HTERT RPE-1 (cell line): Measurements from ENCODE around the gene NGDN.
"Not testable (repeated sequence)": the region's sequence is repeated elsewhere in the genome, so short reads cannot be mapped to it uniquely, and the experiment has no call there.

Source experiments
- in situ Hi-C: fragments of 300-500 bp; cut with MboI; formaldehyde crosslinking; loops from 4 replicates; pipeline ENCODE4 v1.14.3; 2020; ENCODE audit warnings: low sequenced_read_pairs

Gene NGDN

DNA sequence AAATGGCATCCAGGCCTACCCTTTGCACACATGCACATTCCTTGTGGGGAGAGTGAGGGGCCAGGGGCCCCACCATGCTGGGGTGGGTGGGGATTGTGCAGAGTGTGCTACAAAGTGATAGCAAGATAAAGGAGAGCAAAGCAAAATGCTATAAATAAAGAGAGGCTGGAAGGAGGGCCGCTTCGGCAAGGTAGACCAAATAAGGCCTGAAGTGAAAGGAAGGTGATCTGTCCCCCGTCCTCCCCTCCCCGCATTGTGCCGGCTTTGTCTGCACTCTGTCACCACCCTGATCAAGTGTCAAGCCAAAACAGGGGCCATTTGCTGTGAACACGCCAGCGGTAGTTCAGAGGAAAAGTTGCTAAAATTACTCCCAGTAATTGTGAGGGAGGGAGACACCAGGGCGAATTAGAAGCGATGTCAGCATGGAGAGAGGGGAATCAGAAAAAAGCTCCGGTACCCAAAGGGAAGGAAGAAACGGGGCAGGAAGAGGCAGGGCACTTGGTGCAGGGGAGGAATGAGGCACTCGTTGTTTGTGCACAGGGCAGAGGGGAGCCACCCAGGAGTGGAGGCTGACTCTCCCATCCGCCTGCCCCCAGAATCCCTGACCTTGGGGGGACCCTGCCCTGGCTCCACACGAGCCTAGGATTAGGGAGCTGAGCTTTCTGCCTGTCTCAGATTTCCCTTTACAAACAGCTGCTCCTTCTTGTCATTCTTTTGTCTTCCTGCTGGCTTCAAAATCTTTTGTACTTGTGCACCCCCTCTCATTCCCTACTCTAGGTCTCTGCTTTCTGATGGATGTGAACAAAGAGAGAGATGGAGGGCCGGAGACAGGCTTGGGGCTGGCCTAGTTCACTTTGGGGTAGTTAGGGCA, 31.2 kb upstream of the NGDN start:
- in situ Hi-C loops: no loop called here

- in situ Hi-C loops: no loop called here
These were observed 30.2 kb upstream of the NGDN start for GRCh38 chr14:23439107-23439835.

GRCh38 chr14:23441076-23441475, 28.4 kb upstream of the NGDN start:
- in situ Hi-C loops: no loop called here

GRCh38 chr14:23442721-23443356, 26.7 kb upstream of the NGDN start:
- in situ Hi-C loops: no loop called here

DNA sequence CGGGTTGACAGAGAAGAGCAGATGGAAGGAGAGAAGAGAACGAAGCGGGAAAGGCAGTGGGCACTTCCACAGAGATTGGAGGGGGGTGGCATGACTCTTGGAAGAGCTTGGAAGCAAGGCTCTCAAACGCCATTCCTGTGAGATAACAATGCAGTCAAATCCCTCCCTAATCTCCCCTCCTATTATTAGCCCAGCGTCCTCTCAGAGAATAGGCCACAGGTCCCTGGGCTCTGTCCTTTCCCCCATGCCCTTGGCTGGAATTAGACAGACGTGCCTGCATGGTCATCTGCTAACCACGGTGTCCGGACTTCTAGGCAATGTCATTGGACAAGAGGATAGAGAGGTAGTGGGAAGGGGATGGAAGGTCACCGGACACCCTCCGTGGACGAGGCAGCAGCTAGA, 26.1 kb upstream of the NGDN start:
- in situ Hi-C loops: no loop called here

GRCh38 chr14:23443881-23444280, 25.6 kb upstream of the NGDN start:
- in situ Hi-C loops: no loop called here

GRCh38 chr14:23444314-23444713, 25.2 kb upstream of the NGDN start:
- in situ Hi-C loops: no loop called here

DNA sequence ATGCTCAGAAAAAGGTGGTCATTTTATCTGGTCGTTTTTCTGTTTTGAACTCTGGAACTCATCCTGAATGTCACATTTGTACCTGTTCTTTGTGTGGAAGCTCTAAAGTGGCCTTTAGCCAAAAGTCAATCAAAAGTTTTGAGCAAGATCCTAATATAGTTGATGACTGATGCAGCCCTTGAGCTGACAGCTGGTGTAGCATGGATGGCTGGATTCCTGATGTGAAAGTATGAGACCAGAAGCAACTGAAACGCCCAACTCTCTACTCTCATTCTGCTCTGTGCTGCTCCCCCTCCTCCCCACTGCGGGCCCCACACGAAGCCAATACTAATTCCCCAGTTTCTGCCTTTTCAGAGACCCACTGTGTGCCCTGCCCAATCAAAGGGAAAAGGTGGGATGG, 23.7 kb upstream of the NGDN start:
- in situ Hi-C loops: no loop called here

DNA sequence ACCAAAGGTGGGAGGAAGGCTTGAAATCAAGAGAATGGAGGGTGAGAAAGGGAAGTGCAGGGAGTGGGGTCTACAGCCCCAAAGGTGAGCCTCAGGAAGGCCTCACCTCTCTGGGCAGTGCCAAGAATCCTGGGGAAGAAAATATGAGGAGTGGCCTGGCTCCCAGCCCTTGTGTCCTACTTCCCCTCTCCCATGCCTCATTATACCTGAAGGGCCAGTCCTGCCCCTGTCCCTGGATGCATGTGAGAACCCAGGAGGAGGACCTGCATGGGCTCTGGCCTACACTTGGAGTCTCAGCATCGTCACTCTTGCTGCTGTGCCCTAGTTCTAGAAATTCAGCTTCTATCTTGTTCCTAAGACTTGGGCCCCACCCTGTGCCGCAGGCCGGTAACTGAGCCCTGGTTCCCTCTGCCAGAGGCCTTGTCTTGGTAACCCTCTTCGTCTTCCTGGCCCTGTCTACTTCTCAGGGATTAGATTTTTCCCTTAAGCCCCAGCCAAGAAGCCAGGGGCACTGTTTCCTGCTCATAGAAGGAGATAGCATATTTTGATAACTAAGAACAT, 23.1 kb upstream of the NGDN start:
- in situ Hi-C loops: no loop called here

DNA sequence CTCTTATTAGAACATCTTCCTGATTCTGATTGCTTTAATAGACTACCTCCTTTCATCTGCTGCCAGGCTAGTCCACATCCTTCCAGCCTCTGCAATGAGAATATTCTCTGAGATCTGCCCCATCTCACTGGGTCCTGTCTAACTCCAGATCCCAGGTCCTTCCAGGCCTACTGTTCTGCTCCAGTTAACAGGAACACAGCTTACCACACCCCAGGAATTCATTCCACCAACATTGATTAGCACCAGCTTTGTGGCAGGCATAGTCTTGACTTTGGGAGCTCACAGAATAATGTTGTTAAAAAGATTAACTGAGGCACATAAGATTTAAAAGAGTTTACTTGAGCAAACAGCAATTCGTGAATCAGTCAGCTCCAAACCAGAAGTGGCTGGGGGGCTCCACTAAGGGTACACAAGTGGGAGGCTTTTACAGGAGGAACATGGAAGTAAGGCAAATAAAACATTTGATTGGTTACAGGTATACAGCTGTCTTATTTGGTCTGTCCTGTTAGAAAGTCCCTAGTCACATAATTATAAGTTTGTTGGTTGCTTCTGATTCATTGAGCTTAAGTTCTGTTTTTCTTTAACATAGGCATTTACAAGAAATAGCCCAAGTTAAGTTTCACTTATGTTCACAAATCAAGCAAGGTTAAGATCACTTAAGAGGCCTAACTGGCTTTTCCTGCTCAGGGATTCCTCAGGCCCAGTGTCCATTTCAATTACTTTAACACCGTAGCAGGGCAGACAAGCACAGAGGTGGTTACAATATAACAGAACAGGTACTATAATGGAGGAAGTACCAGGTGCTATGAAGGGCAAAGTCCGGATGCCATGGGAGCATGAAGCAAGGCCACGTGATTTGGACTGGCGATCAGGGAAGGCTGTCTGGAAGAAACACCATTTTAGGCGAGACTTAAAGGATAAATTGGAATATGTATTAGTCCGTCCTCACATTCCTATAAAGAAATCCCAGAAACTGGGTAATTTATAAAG, 21.8 kb upstream of the NGDN start:
- in situ Hi-C loops: no loop called here

- in situ Hi-C loops: no loop called here
These were observed 20.2 kb upstream of the NGDN start for GRCh38 chr14:23449314-23449713.

GRCh38 chr14:23450379-23450778, 19.1 kb upstream of the NGDN start:
- in situ Hi-C loops: no loop called here

GRCh38 chr14:23452237-23452636, 17.3 kb upstream of the NGDN start:
- in situ Hi-C loops: no loop called here

DNA sequence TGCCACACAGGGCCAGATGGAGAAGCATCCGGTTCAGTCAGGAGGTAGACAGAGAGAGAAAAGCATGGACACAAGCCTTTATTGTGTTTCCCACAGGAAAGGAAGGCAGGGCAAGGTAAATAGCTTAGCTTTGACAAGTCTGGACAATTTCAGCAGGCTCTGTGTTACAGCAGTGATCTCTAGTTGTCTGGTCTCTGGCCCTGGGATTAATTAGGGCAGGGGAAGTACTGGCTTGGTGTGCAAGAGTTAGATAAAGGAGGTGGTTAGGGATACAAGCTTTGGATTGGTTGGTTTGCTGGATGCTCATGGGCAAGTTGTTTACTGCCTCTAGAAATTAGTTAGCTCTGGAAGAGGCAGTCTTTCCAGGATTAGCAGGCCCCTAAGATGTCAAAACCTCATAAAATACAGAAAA, 15.1 kb upstream of the NGDN start:
- in situ Hi-C loops: no loop called here

DNA sequence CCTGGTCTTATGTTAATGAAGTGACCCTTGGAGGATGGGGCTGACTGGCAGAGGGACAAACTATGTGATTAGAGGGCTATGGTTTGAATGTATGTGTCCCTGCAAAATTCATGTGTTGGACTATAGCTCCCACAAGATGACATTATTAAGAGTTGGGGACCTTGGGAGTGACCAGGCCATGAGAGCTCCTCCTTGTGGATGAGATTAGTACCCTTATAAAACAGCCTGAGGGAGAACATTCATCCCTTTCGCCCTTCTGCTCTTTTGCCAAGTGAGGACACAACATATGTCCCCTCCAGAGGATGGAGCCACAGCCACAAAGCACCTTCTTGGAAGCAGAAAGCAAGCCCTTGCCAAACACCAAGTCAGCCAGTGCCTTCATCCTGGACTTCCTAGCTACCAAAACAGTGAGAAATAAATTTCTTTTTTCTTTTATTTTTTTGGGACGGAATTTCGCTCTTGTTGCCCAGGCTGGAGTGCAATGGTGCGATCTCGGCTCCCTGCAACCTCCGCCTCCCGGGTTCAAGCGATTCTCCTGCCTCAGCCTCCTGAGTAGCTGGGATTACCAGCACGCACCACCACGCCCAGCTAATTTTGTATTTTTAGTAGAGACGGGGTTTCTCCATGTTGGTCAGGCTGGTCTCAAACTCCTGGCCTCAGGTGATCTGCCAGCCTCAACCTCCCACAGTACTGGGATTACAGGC, 12.5 kb upstream of the NGDN start:
- in situ Hi-C loops: not testable (repeated sequence)

DNA sequence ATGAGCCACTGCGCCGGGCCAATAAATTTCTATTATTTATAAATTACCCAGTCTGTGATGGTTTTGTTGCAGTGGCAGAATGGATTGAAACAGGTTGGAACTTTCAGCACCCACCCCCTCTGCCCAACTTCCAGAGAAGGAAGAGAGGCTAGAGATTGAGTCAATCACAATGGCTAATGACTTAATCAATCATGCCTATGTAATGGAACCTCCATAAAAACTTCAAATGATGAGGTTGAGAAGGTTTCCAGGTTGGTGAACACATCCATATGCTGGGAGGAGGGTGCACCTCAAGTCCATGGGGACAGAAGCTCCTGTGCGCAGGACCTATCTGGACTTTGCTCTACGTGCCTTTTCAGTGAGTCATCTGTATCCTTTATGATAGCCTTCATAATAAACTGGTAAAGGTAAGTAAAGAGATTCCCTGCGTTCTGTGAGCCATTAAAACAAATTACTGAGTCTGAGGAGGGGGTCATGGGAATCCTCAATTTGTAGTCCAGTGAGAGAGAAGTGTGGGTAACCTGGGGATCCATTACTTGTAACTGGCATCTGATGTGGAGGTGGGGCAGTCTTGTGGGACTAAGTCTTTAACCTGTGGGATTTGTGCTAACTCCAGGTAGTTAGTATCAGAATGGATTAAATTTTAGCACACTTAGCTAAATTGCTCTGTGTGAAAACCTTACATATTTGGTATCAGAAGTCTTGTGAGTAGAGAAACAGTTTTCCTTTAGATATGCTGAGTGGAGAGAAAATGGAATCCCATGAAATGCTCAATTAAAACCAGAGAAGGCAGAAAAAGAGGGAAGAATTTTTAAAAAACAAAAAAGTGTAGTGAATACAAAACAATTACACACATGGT, 11.7 kb upstream of the NGDN start:
- in situ Hi-C loops: no loop called here

DNA sequence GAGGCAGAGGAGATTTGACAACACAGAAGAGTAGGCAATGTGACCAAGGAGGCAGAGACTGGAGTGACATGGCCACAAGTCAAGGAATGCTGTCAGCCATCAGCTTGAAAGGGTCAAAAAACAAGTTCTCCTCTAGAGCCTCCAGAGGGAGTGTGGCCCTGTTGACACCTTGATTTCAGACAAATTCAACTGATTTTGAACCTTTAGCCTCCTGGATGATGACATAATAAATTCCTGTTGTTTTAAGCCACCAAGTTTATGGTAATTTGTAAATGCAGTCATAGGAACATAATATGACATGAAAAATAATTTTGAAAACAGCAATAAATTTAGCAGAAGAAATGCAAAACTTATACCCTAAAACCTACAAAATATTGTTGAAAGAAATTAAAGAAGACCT, 8.5 kb upstream of the NGDN start:
- in situ Hi-C loops: no loop called here

- in situ Hi-C loops: no loop called here
These were observed 4.8 kb upstream of the NGDN start for GRCh38 chr14:23464700-23465099.

- in situ Hi-C loops: no loop called here
These were observed 4.2 kb upstream of the NGDN start for GRCh38 chr14:23465261-23465660.
